Muscle of arm (tissue), 14 donors: ENCODE results near the gene DEPP1. TPM values are rescaled to one million over a fixed set of nuclear protein-coding genes. Genes with fewer than 3 reads are reported as not detected.
"Not testable (repeated sequence)": the region's sequence is repeated elsewhere in the genome, so short reads cannot be mapped to it uniquely, and the experiment has no call there.

ENCODE experiments used
- DNase-seq: peaks from one replicate; pipeline ENCODE4 v3.0.0-alpha.2; 2013
- long read RNA-seq, 11 donors: transcript quantifications; one replicate each; lab custom pipeline, GENCODE V29; 2026
- polyA plus RNA-seq, 12 donors: library from polyadenylated mRNA; unstranded; fragments of 120-200 nt; gene quantifications; one replicate each; pipeline ENCODE4 v1.2.1, GENCODE V29; 2013; ENCODE audit not compliant: insufficient read length in 12 of 12

The DEPP1 gene, protein sequence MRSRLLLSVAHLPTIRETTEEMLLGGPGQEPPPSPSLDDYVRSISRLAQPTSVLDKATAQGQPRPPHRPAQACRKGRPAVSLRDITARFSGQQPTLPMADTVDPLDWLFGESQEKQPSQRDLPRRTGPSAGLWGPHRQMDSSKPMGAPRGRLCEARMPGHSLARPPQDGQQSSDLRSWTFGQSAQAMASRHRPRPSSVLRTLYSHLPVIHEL
- 10 to 100 TPM in 11 of 12 donors, not detected in 1; 13.9 to 64.8 (median 18.5) TPM for polyA plus RNA-seq
- long read RNA-seq, donor 1, transcript DEPP1-201 (2 exons, 2,120 nt), result major isoform, 6 of 12 reads
- long read RNA-seq, donor 1, partial matches to known transcripts, result 0 of 12 reads
- long read RNA-seq, donor 1, other reads (novel, unspliced or antisense), result 6 of 12 reads
- long read RNA-seq, donor 2, transcript DEPP1-201 (2 exons, 2,120 nt), result major isoform, 21 of 21 reads
- long read RNA-seq, donor 2, partial matches to known transcripts, result 0 of 21 reads
- long read RNA-seq, donor 2, other reads (novel, unspliced or antisense), result 0 of 21 reads
- long read RNA-seq, donor 3, transcript DEPP1-201 (2 exons, 2,120 nt), result major isoform, 13 of 13 reads
- long read RNA-seq, donor 3, partial matches to known transcripts, result 0 of 13 reads
- long read RNA-seq, donor 3, other reads (novel, unspliced or antisense), result 0 of 13 reads
- long read RNA-seq, donor 4, transcript DEPP1-201 (2 exons, 2,120 nt), result major isoform, 8 of 13 reads
- long read RNA-seq, donor 4, partial matches to known transcripts, result 0 of 13 reads
- long read RNA-seq, donor 4, other reads (novel, unspliced or antisense), result 5 of 13 reads
- long read RNA-seq, donor 5, result 0 reads
- long read RNA-seq, donor 6, partial matches to known transcripts, result 0 of 3 reads
- long read RNA-seq, donor 6, other reads (novel, unspliced or antisense), result 0 of 3 reads
- long read RNA-seq, donor 7, partial matches to known transcripts, result 0 of 3 reads
- long read RNA-seq, donor 7, other reads (novel, unspliced or antisense), result 0 of 3 reads
- long read RNA-seq, donor 8, transcript DEPP1-201 (2 exons, 2,120 nt), result major isoform, 35 of 108 reads
- long read RNA-seq, donor 8, partial matches to known transcripts, result 73 of 108 reads
- long read RNA-seq, donor 8, other reads (novel, unspliced or antisense), result 0 of 108 reads
- long read RNA-seq, donor 9, transcript DEPP1-201 (2 exons, 2,120 nt), result major isoform, 10 of 30 reads
- long read RNA-seq, donor 9, partial matches to known transcripts, result 14 of 30 reads
- long read RNA-seq, donor 9, other reads (novel, unspliced or antisense), result 6 of 30 reads
- long read RNA-seq, donor 10, transcript DEPP1-201 (2 exons, 2,120 nt), result major isoform, 34 of 34 reads
- long read RNA-seq, donor 10, partial matches to known transcripts, result 0 of 34 reads
- long read RNA-seq, donor 10, other reads (novel, unspliced or antisense), result 0 of 34 reads
- long read RNA-seq, donor 11, transcript DEPP1-201 (2 exons, 2,120 nt), result major isoform, 11 of 11 reads
- long read RNA-seq, donor 11, partial matches to known transcripts, result 0 of 11 reads
- long read RNA-seq, donor 11, other reads (novel, unspliced or antisense), result 0 of 11 reads

DNA sequence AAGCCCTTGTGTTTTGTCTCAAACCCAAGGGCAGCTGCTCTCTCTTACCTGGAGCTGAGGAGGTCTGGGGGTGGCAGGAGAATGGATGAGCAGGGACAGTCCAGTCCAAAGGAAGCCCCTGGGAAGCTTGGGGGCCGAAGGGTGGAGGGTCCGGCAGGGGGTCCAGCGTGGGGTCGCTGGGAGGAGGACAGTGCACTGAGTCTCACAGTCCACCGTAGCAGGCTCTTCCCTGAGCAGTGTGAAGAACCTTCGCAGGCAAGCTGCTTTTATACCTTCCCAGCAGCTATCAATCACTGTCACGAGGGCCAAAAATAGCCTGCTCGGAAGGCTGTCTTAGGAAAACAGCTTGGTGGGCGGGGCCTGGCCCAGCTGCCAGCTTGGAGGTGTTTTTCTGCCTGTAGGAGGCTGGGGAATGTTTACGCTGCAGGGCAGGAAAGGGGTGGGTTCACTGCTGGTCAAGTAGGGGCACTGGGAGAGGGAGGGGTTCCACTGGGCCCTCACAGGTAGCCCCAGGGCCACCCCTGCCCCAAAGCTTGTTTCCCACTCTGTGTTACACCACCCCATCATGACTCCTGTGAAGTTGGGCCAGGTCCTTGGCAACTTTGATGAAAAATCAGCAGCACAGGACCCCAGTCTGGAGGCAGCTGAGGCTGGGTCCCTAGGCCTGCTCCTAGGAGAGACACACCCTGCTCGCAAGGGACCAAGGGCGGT lies at the start of gene DEPP1:
Gene DEPP1, minus strand, starts transcription at position 240 of the 711 bp plus-strand sequence. CDS start 779 bp downstream, outside the sequence.
- DNase-seq, result peak; percentile 85

DNA sequence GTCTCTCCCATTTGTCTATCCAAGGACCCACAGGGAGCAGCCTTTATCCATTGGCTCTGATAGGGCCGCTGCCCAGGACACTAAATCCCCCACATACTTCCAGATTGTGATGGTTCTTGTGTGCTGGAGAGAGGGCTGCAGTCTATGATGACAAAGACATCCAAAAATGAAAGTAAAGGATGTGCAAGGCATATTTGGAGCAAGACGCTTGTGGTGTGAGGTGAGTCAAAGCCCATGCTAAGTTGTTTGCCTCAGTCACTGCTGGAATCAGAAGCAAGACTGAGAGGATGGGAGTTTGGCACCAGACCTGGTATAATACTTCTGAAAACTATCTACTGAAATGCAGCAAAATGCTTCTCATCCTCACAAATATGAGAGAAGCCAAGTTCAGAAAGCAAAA lies 44.8 kb upstream of the DEPP1 start:
- no peak for DNase-seq

DNA sequence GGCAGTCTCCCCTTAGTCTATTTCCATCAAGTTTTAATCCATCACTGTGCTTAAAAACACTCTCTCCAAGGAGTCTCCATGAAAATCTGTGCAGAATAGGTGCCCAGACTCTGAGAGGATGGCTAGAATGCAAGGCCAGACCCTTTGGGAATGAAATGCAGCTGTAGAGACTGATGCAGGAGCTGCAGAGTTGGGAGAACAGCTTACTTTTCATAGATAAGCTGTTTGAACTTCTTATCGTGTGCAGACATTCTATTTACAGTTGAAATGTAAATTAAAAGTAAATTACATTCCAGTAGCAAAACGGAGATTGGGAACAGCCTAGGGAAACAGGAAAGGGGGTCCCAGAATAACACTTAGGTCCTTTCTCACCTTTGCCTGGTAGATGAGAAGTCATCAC lies 37.0 kb upstream of the DEPP1 start:
- DNase-seq, result no peak

DNA sequence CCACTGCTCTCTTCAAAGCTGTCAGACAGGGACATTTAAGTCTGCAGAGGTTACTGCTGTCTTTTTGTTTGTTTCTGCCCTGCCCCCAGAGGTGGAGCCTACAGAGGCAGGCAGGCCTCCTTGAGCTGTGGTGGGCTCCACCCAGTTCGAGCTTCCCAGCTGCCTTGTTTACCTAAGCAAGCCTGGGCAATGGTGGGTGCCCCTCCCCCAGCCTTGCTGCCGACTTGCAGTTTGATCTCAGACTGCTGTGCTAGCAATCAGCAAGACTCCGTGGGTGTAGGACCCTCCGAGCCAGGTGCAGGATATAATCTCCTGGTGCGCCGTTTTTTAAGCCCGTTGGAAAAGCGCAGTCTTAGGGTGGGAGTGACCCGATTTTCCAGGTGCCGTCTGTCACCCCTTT lies 35.9 kb upstream of the DEPP1 start:
- not testable (repeated sequence) for DNase-seq

DNA sequence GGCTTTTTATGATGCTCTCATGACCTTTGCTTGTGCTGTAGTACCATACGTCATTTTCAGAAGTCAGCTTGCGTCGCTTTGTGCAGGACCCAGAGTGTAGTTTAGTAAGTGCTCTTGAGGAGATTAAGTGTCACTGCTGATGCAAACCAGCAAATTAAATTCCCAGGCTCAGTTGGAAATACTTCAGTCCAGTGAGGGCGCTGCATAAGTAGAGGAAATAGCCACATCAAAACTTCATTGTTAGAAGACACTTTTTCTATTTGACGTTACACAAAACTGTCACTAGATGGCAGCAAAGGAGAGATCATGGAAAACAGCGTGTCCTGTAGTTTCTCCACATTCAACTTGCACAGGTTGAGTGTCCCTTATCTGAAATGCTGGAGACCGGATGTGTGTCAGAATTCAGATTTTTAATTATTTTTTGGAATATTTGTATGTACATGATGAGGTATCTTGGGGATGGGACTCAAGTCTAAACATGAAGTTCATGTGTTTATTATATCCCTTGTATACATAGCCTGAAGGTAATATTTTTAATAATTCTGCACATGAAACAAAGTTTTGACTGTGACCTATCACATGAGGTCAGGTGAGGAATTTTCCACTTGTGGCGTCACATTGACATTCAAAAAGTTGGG lies 30.0 kb upstream of the DEPP1 start:
- peak; percentile 82 for DNase-seq

DNA sequence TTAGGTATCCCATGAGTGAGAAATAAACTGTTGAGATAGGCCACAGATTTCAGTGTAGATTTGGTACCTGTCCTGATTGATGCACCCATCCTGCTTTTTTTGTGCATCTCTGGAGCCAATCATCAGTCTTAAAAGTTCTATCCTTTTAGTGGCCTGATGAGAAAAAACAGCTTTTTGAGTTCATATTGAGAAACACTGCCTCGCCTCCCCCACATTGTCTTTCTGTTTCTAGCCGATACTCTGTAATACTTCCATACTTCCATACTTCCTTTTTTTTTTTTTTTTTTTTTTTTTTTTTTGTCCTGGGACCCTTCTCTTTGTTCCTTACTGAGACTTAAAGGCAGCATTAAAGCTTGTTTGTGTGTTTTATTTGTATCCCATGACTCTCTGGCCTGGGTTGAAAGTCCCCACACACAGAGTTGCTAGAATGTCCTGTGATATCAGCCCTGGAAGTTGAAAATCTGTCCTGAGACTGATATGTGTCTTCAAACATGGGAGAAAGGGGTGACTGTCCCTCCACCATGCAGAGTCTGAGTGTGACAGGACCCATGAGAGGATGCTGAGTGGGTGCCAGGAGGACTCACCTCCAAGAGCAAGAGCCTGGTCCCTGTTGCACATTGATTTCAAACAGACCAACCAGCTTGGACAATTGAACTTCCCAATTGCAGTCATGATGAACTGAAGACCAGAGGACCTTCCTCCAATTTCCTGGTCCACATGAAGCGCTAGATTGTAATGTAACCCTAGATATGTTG lies 27.8 kb upstream of the DEPP1 start:
- DNase-seq, result no peak

DNA sequence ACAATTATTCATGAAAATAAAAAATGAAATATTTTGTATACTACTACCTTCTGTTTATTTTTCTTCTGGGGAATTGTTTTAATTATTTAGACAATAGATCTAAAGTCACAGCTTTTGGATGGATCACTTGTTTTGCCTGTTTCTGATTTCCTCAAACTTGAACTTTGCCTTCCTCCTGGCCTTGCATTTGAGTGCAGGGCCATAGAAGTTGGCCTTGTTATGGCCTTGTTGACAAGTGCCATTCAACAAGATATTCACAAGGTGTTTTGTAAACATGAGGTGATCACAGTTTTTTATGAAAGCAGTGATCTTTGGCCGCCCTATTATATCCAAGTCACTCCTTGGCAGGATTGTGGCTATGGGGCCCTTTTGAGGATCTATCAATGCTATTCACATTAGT lies 26.7 kb upstream of the DEPP1 start:
- no peak for DNase-seq

DNA sequence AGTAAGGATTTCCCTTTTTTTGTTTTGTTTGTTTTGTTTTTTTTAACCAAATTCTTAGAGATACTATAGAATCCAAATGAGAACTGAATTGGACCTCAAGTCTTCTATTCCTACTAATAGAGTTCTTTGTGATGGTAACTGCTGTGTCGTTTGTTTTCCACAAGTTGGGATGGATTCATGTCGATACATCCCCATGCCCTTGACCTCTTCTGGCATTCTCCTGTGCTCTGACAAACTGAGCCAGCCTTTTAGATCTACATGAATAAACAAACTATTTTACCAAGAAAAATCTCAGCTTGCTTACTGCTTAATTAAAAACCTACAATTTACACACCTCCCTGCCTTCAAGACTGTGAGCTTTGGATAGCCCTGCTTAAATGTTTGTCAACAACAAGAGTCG lies 26.1 kb upstream of the DEPP1 start:
- DNase-seq, result no peak

DNA sequence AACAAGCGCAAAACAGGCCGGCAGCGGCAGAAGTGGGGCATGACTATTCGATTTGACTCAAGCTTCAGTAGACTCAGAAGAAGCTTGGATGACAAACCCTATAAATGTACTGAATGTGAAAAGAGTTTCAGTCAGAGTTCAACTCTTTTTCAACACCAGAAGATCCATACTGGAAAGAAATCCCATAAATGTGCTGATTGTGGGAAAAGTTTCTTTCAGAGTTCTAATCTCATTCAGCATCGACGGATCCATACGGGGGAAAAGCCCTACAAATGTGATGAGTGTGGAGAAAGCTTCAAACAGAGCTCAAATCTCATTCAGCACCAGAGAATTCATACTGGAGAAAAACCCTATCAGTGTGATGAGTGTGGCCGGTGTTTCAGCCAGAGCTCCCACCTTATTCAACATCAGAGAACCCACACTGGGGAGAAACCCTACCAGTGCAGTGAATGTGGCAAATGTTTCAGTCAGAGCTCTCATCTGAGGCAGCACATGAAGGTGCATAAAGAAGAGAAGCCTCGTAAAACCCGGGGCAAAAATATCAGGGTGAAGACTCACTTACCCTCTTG lies 24.9 kb upstream of the DEPP1 start:
- no peak for DNase-seq

DNA sequence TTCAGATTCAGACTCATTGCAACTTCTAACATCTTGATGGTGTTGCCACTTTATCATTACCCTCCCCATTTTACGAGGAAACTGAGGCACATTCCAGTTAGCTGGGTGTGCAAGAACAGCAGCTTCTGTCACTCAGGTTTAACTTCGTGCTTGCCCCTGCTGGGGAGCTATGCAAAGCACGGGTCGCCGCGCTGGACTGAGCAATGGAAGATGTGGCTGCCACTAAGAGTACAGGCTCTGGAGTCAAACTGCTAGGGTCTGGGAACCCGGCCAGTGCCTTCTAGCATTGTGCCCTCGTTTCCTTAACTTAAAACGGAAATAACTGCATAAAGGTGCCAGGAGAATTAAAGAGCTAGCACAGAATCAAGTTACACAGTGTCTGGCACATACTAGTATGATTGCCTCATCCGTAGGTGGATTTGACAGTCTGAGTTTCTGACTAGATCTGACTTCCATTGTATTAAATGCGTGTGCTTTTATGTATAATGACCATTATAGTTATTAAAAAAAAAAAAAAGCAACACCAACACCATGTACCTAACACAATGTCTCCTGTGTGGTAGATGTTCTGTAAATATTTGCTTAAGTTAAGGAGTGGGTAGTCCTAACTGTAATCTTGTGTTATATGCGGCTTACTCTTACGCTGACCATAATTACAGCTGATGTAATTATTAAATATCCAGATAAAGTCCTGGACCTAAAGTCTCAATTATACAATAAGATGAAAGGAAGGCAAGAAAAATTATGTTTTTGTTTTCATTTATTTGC lies 23.0 kb upstream of the DEPP1 start:
- peak; percentile 63 for DNase-seq

DNA sequence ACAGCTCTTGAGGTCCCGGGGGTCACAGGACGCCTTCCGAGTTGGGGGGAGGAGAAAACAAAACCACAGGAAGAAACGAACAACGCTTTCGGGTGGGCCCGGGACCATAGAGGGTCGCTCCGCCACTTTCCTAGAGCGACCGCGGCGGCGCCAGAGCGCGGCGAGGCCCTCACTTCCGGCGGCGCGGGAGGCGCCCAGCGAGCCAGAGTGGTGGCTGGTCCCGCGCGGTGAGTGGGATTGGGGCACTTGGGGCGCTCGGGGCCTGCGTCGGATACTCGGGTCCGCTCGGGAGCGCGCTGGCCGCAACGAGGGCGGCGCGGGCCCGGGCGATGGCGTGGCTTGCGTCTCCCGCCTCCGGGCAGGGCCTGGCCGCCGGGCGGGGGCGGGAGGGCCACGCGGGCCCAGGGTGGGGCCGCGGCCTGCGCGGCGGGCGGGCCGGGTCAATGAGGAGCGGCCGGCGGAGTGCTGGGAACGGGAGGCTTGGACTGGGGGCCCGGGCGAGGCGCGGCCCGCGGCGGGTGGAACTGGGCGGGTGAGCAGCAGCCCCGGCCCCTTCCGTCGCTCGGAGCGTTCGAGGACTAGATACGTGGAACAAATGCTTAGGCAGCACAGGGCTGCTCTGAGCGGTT lies 22.3 kb upstream of the DEPP1 start, which contains the start of gene ZNF22:
Gene ZNF22, plus strand, starts transcription at position 172 of the 629 bp plus-strand sequence. CDS start 2,446 bp downstream, outside the sequence.
- DNase-seq, result peak; percentile 84

DNA sequence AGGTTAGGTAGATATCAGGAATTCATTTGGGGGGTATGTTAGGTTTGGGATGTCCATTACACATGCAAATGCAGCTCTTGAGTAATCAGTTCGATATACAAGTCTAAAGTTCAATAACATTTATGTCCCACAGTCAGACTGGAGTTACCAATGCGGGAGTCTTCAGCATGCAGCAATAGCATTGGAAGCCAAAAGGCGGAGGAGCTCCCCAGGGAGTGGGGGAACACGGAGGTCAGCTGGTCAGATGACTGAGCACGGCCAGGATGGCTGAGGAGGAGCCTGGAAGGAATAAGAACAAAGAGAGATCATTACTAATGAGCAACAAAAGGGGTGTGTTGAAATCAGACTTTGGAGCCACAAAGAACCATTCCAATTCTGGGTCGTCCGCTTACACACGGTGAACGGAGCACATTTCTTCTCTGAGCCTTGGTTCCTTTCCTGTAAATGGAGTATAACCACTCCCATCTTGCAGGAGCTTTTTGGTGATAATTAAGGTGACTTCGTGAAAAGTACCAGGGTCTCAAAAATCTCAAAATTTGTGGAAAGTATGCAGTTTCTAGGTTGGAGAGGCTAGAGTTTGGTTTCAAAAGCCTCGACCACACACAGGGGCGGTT lies 21.6 kb upstream of the DEPP1 start:
- peak; percentile 66 for DNase-seq

DNA sequence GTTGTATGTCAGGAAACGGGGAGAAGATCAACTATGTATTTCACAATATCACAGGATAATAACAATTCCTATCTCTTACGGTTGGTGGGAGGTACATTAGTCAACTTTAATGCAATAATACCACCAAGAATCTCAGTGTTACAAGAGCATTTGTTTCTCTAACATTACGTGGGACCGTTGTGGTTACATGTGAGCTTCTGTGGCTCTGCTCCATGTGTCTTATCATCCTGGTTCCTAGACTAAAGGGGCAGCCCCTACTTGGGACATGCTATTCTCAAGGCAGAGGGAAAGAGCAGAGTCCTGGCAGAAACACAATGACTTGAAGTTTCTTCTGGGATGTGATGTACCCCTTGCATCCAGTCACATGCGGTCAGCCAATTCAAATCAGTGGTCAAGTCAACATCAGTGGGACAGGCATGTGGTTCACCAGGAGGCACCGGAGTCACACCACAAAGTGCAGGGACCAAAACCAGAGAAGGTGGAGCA lies 19.6 kb upstream of the DEPP1 start:
- DNase-seq, result no peak

DNA sequence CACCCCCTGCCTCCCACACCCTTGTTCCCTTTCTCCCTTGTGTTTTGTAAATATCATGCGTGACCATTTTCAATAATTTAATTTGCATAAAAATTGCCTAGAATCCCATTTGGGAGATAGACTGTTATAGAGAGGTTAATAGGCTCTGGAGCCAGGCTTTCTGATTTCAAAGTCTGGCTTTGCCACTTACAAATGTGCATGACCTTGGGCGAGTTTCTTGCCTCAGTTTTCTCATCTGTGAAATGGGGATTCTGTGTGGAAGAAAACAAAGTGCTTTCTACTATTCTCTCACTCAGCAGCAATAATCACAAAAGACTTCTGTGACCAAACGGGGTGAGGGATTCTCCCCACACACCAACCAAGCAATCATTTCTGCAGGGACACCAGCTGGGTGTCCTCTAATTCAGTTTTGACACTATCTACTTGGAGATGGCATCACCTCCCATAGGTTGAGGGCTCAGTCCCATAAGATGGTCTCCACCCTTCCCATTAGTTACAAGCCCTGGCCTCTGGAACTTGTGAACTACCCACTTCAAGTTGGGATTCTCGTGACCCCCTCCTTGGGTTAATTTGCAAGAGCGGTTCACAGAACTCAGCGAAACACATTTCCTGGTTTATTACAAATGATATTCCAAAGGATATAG lies 18.6 kb upstream of the DEPP1 start:
- no peak for DNase-seq

DNA sequence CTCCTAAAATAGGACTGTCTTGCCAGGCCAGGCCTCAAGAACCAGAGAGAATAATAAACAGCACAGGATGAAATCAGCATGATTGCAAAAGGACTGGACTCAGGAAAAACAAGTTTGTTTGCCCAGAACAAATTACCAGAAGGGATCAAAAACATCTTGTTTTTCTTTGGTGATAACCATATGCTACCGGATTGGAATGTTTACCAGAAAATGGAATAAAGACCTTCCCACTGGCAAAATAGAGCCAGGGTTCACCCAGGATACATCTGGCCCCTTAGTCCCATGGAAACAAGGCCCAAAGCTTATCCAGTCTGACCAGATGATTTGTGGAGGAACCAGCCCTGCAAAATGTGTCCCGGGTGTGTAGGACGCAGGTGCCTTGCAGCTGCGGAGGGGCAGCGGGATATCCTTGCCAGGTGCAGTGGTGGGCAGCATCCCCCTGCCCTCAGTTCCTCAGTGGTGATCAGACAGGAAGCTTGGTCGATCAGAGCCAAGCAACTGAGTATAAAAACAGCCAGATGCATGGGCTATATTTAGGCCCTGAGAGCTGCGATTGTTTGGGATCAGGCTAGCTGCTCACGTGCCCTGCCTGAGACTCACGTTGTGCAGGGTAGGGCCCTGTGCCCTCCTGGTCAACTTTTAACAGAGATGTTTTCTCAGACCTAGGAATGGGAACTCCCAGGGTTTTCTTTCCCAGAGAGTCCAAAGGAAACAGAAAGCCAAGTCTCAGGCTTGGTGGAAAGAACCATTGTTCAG lies 17.5 kb upstream of the DEPP1 start:
- DNase-seq, result peak; percentile 52

DNA sequence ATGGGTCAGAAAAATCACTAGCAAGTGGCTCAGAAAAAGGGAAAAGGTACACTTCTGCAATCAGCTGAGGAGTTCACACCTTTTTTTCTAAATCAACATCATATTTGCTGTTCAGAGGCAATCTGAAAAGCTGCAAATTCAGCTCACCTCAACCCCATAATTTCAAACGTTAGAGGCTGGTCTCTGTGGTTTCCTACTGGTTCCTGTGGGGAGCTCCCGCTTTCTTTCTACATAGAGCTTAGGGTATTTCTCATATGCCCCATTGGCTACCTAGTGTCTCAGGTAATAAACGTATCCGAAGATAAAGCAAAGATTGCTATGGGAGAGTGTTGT lies 16.9 kb upstream of the DEPP1 start:
- no peak for DNase-seq
